OCI-LY3 (cell line): Measurements from ENCODE around the gene OSBPL9.

ENCODE experiments used
- EZH2phosphoT487 ChIP-seq: fragments of 200-600 bp; shearing (Covaris generic); IDR thresholded peaks from 2 replicates; pipeline ENCODE4 v1.6.1; 2018; ENCODE audit warnings: antibody characterized with exemption, mixed run types, low read depth
- TF ChIP-seq, protein P1 (sequence below): fragments of 200-600, 300-600 bp; sonication (generic); IDR thresholded peaks from 2 replicates; pipeline ENCODE4 v1.5.1; 2014; ENCODE audit warnings: antibody characterized with exemption, low read length, low read depth

DNA sequence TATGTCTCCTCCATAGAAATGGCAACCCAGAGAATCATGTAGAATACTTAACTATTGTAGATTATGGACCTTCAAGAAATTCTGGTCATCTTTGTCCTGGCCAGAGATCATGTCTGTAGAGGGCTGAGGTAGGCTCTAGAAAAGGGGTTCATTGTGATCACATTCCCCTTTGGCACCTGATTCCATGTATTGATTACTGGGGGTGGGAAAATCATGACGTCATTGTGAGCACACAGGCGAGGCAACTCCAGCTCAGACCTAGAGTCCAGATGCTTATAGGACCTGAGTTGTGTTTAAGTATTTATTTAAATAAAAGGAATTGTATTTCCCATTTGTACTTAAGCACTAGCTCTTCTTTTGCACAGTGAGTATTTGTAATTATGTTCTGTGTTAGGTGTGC, 93.1 kb downstream of the OSBPL9 start:
- TF ChIP-seq, protein P1, sequence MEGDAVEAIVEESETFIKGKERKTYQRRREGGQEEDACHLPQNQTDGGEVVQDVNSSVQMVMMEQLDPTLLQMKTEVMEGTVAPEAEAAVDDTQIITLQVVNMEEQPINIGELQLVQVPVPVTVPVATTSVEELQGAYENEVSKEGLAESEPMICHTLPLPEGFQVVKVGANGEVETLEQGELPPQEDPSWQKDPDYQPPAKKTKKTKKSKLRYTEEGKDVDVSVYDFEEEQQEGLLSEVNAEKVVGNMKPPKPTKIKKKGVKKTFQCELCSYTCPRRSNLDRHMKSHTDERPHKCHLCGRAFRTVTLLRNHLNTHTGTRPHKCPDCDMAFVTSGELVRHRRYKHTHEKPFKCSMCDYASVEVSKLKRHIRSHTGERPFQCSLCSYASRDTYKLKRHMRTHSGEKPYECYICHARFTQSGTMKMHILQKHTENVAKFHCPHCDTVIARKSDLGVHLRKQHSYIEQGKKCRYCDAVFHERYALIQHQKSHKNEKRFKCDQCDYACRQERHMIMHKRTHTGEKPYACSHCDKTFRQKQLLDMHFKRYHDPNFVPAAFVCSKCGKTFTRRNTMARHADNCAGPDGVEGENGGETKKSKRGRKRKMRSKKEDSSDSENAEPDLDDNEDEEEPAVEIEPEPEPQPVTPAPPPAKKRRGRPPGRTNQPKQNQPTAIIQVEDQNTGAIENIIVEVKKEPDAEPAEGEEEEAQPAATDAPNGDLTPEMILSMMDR = no peak
- no peak for TF ChIP-seq EZH2phosphoT487
